Measurements from ENCODE around the gene SART3. TPM values are rescaled to one million over a fixed set of nuclear protein-coding genes. Genes with fewer than 3 reads are reported as not detected.
A peak's percentile ranks its signal among the peaks of the same experiment; 100 is the strongest.

Gene SART3
- total and polyA plus RNA-seq, 2 of the 13 experiments (the other 11 are each of a cell fraction or from before 2014, with no cell fraction given): 16.1 to 69.9 TPM

DNA sequence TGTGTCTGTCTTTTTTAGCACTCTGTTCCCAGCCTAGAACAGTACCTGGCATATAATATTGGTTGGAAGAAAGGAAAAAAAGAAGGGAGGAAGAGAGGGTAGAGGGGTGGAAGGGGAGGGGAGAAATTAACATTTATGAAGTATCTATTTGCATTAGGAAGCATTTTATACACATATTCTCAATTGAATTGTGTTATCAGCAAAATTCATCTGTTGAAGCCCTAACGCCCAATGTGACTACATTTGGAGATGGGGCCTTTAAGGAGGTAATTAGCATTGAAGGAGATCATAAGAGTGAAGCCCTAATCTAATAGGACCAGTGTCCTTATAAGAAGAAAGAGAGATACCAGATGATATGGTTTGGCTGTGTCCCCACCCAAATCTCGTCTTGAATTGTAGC lies 76.1 kb downstream of the SART3 start:
- in situ Hi-C loops (cut with HindIII; ENCODE audit: extremely low pct_ligation_motif_present, low pct_unique_long_range_greater_than_20kb): no loop called here
- Histone ChIP-seq H3K79me2 (ENCODE audit: insufficient read depth, low read length) (no peaks in the 10 kb centered on the region), H3K9me3 (ENCODE audit: low read length) (no peaks in the 10 kb centered on the region), H3K4me3 (replicated peaks in 1 of 3; ENCODE audit: insufficient read depth in 1 of 3, low read depth in 2 of 3, low read length in 3 of 3) (no peak overlapping the region), H3K27me3 (ENCODE audit: control insufficient read depth in 1 of 2, insufficient read depth in 2 of 2, low read length in 2 of 2) (0 out of 5 replicates have a peak, but pooled peaks cover 1 to 10% of the 10 kb centered on the region in 2 experiments), H2AFZ (ENCODE audit: low read length) (no peak overlapping the region), H3K4me1 (ENCODE audit: insufficient read depth, low read length) (no peaks in the 10 kb centered on the region), H4K20me1 (ENCODE audit: insufficient read depth, low read length) (no peaks in the 10 kb centered on the region), H3K27ac (ENCODE audit: extremely low read length, insufficient read depth, low read length) (no peak overlapping the region), H3K4me2 (ENCODE audit: low read depth, low read length) (no peak overlapping the region), H3K9ac (ENCODE audit: insufficient read depth, low read depth, low read length) (no peak overlapping the region), H3K36me3 (replicated peaks in 1 of 2; ENCODE audit: control insufficient read depth in 1 of 2, insufficient read depth in 2 of 2, low read length in 2 of 2) (no peaks in the 10 kb centered on the region)
- intact Hi-C loops (cut with micrococcal nuclease; ENCODE audit: unreplicated experiment): no loop called here
- 0% methylated on average over 2 of the region's 2 CpGs for WGBS (ENCODE audit: low lambda C conversion rate)
- ATAC-seq: no peak
- no peak for TF ChIP-seq PPARG (CRISPR knock-in tag; conservative IDR thresholded peaks at IDR 0.05)
- no peak for TF ChIP-seq ZNF577 (CRISPR knock-in tag; IDR thresholded peaks at IDR 0.05; ENCODE audit: borderline replicate concordance, low read depth)
- no peak for TF ChIP-seq MIER3 (CRISPR knock-in tag; IDR thresholded peaks at IDR 0.05; ENCODE audit: borderline replicate concordance)
- no peak for TF ChIP-seq ZHX2 (IDR thresholded peaks at IDR 0.05; ENCODE audit: low read depth)
- TF ChIP-seq ZHX2 (CRISPR knock-in tag; IDR thresholded peaks at IDR 0.05; ENCODE audit: borderline replicate concordance): no peak
- no peak for TF ChIP-seq ZUFSP (CRISPR knock-in tag; IDR thresholded peaks at IDR 0.05; ENCODE audit: borderline replicate concordance)
- no peak for TF ChIP-seq FOXA1 (IDR thresholded peaks at IDR 0.05)
- TF ChIP-seq FOXA1 (CRISPR knock-in tag; IDR thresholded peaks at IDR 0.05): no peak
- 0 out of 4 replicates have a peak, but pooled peaks of 1 of the 2 experiments have one; percentile 4 for TF ChIP-seq MAFK (conservative IDR thresholded peaks at IDR 0.05 in 1 of 2, IDR thresholded peaks at IDR 0.05 in 1 of 2; ENCODE audit: low read length in 2 of 2)
- CTCF ChIA-PET (ENCODE audit: low intra/inter-chr PET ratio, low total read pairs): no interaction called here
- FAIRE-seq: no peak
- BruUV-seq (replicated peaks): no TSS peak
- no peak for DNase-seq (ENCODE audit: low spot score)
- POLR2A ChIA-PET: no interaction called here

Measured in HepG2 (cell line).